Activated CD4-positive, alpha-beta T cell treated with anti-CD3 and anti-CD28 coated beads for 4 hours (primary cell): ENCODE data around the gene MICU1.
A peak's percentile ranks its signal among the peaks of the same experiment; 100 is the strongest.
"Not testable (repeated sequence)": the region's sequence is repeated elsewhere in the genome, so short reads cannot be mapped to it uniquely, and the experiment has no call there.

ENCODE experiments used
- DNase-seq, 2 donors: peaks; one replicate each; pipeline ENCODE4 v3.0.0-alpha.2; 2020

Gene MICU1

GRCh38 chr10:72337722-72338121, 288.2 kb downstream of the MICU1 start:
- no peak for DNase-seq

DNA sequence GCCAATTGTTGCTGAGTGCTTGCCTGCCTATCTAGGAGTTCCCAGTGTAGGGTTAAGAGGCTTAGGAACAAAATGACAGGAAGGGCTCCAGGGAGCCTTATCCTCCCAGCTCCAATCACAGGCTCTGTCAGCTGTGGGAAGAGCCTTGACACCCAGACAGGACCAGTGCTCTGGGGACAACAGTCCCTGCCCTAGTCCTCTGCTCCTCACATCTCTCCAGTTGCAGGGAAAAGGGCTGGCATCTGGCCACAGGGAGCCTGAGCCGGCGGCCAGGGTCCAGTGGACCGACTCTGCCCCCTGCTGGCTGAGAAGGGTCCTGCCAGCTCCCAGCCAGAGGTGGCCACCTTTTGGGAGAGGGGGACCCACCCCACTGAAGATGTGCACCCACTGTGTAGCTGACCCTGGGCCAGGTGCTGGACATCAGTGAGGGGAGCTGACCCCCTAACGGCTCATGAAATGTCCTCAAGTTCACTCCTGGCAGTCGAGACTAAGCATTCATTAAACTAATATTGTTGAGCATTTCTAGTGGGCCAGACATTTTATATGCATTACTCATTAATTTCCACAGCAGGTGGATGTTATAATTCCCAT, 288.7 kb downstream of the MICU1 start:
- peak; percentile 59 to 69 for DNase-seq

DNA sequence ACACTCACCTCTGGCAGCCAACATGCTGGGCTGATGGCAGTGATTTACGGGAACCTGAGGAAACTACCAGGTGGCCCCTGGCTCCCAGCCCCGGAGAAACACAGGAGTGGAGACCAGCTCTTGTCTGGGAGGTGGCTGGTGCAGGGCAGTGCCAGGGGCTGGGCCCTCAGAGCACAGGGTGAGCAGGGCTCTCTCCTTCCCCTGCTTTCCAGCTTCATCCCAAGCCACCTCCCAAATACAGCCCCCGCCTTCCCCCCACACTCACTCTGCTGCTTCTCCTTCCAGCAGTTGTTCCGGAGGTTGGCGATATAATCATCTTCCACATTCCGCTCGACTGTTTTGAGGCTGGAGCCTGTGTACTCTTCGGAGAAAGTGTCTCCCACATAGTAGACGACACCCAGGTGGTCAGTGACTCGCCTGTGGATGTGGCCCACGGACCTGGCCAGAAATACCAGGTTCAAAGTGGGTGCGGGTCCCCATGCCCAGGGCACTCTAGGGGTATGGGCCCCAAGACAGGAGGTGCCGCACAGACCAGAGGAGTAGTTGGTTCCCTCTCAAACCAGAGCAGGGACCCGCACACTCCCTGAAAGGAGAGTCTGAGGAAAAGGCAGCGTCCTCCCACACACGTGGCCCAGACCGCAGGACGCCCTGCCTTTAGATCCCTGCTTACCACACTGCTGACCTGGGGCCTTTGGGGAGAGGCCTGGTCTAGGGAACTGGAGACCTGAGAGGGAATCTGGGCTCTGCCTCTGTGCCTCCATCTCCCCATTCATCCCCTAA, 289.4 kb downstream of the MICU1 start:
- DNase-seq: no peak

DNA sequence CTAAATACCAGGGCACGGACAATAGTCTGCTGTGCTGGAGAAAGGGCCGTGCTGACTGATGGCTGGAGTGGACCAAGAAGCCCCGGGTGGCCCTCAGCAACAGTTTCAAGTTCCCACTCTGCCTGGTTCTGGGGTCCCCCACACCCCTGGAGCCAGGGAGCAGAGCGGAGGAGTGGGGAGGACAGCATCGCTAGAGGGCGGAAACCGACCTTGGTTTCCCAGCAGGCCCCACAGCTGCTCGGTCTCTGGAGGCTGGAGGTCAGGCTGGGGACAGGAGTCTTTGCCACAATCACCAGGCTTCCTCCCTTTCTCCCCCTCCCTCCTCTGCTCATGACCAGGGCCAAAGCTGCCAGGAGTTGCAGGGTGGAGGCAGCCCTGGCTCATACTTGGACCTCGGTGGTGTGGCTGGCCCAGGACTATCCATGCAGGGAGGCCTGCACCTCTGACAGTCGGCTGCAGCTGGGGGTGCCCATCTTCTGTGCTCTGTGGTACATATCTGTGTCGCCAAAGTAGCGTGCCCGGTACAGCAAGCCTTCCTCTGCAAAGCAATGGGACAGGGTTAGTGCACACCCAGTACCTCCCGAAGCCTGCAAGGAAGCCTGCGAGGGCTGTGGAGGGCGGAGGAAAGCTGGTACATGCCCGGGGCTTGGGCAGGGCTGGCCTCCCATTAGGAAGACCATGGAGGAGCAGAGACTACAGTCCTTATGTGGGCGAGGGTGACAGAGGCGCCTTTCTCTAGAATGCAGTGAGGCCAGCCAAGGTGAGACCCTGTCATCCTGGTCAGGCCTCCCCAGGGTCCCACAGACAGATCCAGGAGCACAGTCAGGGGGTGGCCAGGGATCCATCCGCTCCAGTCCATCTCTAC, 290.3 kb downstream of the MICU1 start:
- no peak for DNase-seq

GRCh38 chr10:72334825-72335393, 291.0 kb downstream of the MICU1 start:
- DNase-seq: peak; percentile 64 to 72

- no peak for DNase-seq
These were observed 291.6 kb downstream of the MICU1 start for GRCh38 chr10:72334196-72334824.

- DNase-seq: no peak
These were observed 292.5 kb downstream of the MICU1 start for GRCh38 chr10:72333112-72334015.

DNA sequence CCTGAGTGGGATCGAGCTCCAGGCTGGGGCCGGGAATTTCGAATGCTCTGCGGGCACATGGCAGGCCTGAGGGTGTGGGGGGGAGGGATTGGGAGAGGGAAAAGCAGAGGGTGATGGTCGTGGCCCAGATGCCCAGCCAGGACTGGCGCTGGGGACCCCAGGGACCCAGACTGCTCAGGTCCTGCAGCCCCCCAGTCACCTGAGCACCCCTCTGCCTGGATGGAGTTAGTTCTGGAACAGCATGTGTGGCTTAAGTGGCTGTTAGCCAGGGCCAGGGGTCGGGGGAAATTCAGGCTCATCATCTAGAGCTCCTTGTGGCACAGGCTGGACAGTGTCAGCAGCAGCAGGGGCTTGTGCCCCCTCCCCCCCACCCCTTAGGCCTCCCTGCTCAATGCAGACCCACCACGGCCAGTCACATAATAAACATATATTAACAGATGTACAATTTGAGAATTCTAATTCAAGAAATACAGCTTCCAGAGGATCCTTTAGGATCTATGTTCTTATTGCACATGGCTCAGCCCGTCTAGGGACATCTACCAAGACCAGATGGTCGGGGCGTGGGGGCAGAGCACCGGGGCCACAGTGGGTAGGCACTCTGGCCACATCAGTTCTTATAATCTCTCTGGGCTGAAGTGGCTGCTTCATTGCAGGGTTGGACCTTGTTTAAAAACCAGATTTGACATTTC, 293.3 kb downstream of the MICU1 start:
- DNase-seq: no peak

- peak; percentile 68 to 75 for DNase-seq
These were observed 294.1 kb downstream of the MICU1 start for GRCh38 chr10:72331575-72332422.

GRCh38 chr10:72330069-72330426, 295.8 kb downstream of the MICU1 start:
- DNase-seq: no peak

DNA sequence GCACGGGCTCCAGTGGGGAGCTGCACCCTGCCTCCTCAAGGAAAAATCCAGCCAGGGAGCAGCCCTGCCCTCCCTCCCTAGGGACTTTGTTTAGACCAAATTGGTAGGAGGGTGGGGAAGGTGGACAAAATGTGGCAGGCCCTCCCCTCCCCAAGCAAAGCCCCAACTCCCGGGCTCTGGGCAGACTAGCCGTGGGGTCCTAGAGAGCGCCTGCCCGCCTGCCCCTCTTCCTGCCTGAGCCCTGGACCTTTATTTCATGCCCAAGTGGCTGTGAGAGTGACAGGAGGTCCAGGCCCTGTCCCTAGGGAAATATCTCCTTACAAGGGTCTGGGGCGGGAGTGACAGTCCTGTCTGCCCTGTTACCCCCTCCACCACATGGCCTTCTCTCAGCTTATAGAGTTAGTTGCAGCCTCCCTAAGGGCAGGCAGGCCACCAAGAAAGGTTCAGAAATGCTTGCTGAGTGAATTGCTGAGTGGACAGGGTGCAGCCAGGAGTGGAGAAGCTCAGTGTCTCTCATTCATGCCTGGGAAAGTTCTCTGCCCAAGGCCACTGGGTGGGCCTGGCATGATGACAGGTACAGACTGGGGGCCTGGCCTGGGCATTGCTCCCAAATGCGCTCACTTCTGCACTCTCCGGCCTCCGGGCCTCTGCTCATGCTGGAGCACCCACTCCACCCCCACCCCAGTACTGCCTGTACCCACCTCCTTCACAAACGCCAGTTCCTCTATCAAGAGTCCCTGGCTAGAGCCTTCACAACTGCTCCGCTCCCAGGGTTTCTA, 296.4 kb downstream of the MICU1 start:
- no peak for DNase-seq

GRCh38 chr10:72328829-72329204, 297.1 kb downstream of the MICU1 start:
- DNase-seq: no peak

DNA sequence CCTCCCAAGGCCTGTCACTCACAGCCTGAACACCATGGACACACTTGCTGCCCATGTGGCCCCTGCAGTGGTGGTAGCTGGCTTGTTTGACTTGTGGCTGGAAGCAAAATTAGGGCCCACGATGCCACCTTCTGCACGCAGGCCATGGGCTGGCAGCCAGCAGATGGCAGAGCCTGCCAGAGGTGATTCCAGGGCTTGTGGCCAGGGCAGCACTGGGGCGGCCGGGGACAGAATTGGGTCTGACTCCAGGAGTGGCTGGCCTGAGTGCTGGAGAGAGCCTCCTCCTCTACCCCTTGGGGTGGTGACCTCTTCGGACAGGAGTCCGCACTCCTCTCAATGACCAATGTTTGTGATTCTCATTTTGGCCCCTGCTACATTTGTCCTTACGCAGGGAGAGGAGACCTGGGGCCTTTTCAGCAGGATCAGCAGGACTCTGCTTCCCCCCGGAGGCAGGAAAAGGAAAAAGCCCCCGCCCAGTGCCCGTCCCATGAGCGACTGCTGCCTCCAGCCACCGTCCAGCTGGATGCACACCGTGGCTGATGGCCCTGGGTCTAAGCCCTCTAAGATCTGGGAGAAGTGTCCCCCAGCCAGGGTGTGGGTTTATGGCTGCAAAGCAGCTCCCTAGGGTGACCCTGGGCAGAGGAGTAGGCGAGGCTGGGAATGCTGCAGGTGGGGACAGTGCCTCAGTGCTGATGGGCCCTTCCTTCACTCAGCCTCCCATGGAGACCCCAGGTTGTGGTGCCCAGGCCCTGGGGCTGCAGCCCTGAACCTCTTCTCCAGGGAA, 297.6 kb downstream of the MICU1 start:
- no peak for DNase-seq

- DNase-seq: peak; percentile 59 to 66
These were observed 298.9 kb downstream of the MICU1 start for GRCh38 chr10:72326665-72327603.

DNA sequence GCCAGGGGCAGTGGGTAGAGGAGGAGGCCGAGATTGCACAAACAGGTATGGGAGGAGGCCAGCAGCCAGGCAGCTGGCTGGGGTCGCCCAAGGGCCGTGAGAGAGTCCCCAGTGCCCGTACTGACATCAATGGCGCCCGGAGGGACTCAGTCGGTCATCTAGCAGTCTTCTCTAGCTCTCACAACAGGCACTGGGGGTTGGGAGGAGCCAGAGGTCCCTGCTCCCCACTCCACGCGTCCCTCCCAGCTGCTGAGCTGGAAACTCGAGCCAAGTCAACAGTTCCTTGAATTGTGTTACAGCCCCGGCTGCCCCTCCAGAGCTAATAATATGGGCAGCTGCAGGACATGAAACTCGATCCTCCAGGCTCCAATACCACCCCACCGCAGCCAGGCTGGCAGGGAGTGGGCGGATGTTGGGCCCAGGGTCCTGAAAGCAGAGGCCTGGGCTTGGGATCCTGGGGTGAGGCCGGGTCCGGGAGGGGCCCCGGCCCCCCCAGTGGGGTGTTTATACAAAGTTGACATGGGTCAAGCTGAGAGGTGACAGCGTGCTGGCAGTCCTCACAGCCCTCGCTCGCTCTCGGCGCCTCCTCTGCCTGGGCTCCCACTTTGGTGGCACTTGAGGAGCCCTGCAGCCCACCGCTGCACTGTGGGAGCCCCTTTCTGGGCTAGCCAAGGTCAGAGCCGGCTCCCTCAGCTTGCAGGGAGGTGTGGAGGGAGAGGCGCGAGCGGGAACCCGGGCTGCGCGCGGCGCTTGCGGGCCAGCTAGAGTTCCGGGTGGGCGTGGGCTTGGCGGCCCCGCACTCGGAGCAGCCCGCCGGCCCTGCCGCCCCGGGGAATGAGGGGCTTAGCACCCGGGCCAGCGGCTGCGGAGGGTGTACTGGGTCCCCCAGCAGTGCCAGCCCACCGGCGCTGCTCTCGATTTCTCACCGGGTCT, 300.4 kb downstream of the MICU1 start:
- not testable (repeated sequence) for DNase-seq

- no peak for DNase-seq
These were observed 302.1 kb downstream of the MICU1 start for GRCh38 chr10:72323771-72324191.
